Muscle of back (tissue), 13 donors: ENCODE measurements around the gene SLC13A3. TPM values are rescaled to one million over a fixed set of nuclear protein-coding genes. Genes with fewer than 3 reads are reported as not detected.

Source experiments
- DNase-seq, 3 donors: peaks; one replicate each; pipeline versions ENCODE4 v3.0.0 to v3.0.0-alpha.2; 2013
- long read RNA-seq, 9 donors: transcript quantifications; one replicate each; lab custom pipeline, GENCODE V29; 2026
- polyA plus RNA-seq, 10 donors: library from polyadenylated mRNA; unstranded; fragments of 120-200 nt; gene quantifications; one replicate each; pipeline ENCODE4 v1.2.1, GENCODE V29; 2013; ENCODE audit not compliant: insufficient read length in 10 of 10

SLC13A3 gene, protein sequence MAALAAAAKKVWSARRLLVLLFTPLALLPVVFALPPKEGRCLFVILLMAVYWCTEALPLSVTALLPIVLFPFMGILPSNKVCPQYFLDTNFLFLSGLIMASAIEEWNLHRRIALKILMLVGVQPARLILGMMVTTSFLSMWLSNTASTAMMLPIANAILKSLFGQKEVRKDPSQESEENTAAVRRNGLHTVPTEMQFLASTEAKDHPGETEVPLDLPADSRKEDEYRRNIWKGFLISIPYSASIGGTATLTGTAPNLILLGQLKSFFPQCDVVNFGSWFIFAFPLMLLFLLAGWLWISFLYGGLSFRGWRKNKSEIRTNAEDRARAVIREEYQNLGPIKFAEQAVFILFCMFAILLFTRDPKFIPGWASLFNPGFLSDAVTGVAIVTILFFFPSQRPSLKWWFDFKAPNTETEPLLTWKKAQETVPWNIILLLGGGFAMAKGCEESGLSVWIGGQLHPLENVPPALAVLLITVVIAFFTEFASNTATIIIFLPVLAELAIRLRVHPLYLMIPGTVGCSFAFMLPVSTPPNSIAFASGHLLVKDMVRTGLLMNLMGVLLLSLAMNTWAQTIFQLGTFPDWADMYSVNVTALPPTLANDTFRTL
- polyA plus RNA-seq, result 1 to 10 TPM; 2.2 to 4.8 (median 3.3) TPM
- long read RNA-seq, donor 1, result 0 reads
- long read RNA-seq, donor 2, result 0 reads
- long read RNA-seq, donor 3, result 0 reads
- long read RNA-seq, donor 4, full-length matches to known transcripts, result 1 of 1 reads
- long read RNA-seq, donor 4, partial matches to known transcripts, result 0 of 1 reads
- long read RNA-seq, donor 4, other reads (novel, unspliced or antisense), result 0 of 1 reads
- long read RNA-seq, donor 5, result 0 reads
- long read RNA-seq, donor 6, result 0 reads
- long read RNA-seq, donor 7, result 0 reads
- long read RNA-seq, donor 8, result 0 reads
- long read RNA-seq, donor 9, result 0 reads

GRCh38 chr20:46651091-46651962 is at the start of gene SLC13A3:
Gene SLC13A3 (minus strand): TSS chr20:46651459. CDS start chr20:46651421, 38 bp downstream.
- DNase-seq, result peak in 1 of 3 donors; percentile 30

DNA sequence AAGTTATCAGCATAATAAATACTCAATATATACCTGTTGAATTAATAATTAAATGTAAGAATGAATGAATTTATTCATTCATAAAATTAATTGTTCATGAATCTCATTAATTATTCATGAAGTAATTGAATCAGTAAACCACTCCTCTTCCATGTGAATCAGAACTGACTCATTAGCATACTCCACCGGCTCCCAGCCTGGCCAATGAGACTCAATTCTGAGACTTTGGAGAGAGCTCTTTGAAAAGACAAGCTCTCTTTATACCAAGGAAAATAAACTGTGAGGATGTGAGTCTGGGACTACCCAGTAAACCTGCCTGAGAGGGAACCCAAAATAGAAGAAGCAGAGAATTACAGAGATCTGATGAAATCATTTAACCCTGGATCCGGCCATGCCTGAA is 49.8 kb upstream of the SLC13A3 start:
- DNase-seq, result no peak

DNA sequence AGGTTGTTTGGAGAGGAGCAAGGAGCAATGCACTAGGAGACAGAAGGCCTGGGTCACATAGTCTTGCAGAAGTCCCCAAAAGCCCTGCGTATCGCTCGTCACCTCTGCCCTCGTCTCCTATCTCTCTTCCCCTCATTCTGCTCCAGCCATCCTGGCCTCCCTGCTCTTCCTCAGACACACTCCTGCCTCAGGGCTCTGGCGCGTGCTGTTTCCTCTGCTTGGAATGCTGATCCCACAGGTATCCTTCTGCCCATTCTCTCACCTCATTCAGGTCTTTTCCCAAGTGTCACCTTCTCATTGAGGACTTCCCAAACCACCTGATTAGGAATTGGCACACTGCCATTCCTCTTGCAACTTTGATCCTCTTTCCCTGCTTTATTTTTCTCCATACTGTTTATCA is 49.2 kb upstream of the SLC13A3 start:
- no peak for DNase-seq

DNA sequence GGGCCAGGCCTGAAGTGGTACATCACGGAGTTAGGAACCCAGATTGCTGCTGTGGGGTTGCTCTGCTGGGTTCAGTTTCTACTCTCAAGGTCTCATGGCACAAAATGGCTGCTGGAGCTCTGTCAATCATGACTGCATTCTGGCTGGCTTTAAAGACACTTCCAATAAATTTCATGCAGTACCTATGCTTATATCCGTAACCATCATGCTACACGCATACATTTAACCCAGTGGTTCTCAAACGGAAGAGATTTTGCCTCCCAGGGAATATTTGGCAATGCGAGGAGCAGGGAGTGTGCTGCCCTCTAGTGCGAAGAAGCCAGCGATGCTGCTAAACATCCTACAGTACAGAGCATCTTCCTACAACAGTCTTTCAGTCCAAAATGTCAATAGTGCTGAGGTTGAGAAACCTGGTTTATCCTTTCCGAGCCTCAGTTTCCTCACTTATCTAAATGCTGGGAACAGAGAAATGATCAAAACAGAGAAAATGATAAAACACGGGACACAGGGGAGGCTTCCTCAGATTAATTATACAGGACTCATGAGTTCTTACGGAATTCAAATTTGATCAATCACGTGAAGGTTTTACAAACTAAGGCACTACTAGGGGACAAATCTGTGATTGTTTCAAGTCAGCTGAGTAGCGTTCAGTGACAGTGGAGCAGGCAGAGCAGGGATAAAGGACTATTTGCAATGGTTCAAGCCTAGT is 48.5 kb upstream of the SLC13A3 start:
- DNase-seq, result no peak

DNA sequence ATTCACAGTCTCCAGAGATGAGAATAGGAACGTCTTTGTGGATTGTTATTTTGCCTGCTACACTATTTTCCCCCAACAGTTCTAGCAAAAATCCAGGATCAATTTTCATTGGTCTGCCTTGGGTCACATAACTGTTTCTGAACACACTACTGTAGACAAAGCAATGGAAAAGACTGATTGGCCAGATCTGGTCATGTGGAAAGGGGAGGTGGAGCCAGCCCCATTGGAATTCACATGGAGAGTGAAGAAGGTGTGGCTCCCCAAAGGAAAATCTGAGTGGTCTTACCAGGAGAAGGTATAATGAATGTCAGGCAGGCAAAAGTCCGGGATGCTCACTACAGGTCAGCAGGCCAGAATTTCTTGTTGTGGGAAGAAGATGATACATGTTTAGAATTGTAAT is 47.5 kb upstream of the SLC13A3 start:
- no peak for DNase-seq

DNA sequence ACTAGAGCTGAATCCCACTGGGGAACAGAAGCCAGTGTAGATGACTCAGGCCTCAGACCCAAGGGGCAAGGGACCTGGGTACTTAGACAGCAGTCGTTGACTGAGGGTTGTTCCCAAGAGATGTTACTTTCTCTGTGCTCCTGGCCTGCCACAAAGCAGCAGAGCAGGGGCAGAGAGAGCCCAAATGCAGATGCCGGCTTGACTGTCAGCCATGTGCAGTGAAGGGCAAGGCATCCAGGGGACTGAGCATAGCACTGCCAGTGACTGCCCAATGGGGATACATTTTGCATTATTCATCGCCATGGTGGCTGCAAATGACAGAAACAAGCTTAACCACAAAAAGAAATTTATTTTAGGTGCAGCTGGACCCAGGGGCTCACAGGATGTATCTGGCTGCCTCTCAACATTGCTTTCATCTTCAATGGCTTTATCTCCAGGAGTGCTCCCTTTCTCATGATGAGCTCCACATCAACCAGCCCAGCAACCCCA is 45.6 kb upstream of the SLC13A3 start:
- DNase-seq, result no peak

DNA sequence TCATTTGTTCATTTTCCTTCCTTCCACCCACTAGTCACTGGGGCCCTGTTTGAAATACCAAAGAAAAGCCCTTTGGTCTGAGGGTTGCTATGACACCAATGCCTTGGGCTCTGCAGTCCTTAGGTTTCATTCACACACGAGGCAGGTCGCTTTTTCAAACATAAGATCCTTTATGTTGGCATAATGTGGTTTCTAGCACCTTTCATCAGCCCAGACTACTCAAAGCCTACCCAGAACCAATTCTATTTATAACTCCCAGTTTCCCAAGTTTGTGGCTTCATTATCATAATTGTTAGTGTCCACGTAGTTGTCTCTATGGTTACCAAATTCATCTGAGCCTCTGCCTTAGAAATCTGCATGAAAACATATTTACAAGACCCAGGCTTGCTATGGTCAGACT is 44.6 kb upstream of the SLC13A3 start:
- no peak for DNase-seq

DNA sequence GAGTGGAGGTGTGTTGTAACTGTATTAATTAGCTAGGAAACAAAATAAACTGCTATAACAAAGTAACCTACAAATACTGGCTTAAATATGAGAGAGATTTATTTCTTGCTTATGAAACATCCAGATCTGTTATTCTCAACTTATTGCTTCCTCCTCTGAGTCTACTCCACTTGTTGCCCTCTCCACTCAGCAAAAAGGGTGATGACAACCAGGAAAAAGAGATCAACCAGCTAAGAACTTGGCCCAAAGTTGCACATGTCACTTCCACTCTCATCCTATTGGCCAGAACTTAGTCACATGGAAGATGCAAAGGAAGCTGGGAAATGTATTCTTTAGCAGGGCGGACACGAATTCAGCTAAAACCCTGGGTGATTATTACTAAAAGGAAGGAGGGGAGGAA is 43.2 kb upstream of the SLC13A3 start:
- DNase-seq, result peak in 1 of 3 donors; percentile 34

- DNase-seq, result no peak
Measured at GRCh38 chr20:46691196-46691595, 39.9 kb upstream of the SLC13A3 start.

DNA sequence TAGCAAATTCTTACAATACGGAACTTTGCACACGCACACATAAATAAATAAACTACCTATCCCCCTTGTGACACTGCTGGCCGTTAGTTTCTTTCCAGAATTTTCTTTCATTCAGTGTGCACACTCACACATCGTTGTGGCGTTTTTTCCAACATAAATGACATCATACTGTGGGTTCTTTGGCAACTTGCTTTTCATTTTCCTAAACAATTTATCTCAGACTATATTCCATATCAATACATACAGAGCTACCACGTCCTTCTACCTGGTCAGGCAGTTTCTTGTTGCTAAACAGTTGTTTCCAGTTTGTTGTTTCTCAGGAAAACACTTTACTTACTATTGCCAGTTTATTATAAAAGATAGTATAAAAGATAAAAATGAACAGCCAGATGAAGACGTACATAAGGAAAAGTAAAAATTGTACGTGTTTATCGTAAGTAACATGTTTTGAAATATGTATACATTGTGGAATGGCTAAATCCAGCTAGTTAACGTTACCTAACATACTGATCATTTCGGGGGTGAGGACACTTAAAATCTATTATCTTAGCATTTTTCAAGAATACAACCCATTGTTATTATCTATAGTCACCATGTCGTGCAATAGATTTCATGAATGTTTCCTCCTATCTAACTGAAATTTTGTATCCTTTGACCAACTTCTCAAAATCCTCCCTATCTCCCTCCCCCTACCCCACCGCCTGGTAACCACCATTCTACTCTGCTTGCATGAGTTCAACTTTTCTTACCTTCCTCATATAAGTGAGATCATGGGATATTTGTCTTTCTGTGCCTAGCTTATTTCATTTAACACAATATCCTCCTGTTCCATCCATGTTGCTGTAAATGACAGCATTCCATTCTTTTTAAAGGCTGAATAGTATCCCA is 39.2 kb upstream of the SLC13A3 start:
- no peak for DNase-seq

DNA sequence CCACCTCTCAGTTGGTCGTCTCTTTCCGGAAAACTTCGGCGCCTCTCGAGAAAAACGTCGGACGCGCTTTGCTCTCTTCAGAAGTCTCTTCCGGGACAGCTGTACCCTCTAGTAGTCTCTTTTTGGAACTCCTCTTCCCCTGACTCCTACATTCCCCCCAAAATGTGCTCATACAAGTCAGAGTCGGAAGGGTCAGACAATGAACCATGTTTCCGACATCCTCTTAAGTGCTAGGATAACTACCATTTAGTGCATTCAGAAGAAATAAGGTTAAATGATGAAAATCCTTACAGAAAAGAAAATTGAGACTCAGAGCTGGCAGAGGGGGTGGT is 38.5 kb upstream of the SLC13A3 start:
- no peak for DNase-seq

DNA sequence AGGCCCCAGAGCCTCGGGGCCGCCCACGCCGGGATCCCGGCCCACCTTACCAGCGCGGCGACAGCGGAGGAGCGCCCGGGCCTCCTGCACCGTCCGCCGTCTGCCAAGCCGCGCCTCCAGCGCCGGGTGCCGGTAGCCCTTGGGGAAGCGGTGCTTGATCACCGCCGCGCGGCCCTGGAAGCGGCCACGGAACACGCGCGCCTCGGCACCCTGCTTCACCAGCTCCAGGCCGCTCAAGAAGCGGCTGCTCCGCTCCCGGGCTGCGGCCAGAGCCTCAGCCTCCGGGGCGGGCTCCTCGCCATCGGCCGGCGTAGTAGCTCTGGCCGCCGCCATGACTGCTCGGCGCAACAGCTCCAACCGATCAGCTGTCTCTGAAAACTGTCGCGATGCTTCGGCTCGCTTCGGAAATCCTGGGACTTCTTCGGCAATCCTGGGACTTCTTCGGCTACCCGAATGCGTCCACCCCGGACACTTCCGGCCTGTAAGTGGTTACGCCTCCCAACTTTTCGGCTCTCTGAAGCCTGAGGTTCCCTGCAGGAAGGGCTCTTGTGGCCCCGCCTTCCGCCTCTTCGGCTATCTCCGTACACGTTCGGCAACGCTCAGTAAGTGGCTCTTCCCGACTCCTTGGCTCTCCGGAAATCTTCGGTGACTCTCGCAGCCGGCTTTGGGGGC is 38.0 kb upstream of the SLC13A3 start, which contains the start of gene TP53RK:
TP53RK (minus strand) TSS at position 363 of the 672 bp plus-strand sequence; CDS start at position 333, 30 bp downstream.
- DNase-seq, result peak; percentile 99 to 100 (median 100)

- no peak for DNase-seq
Measured at GRCh38 chr20:46688151-46689081, 37.2 kb upstream of the SLC13A3 start.

DNA sequence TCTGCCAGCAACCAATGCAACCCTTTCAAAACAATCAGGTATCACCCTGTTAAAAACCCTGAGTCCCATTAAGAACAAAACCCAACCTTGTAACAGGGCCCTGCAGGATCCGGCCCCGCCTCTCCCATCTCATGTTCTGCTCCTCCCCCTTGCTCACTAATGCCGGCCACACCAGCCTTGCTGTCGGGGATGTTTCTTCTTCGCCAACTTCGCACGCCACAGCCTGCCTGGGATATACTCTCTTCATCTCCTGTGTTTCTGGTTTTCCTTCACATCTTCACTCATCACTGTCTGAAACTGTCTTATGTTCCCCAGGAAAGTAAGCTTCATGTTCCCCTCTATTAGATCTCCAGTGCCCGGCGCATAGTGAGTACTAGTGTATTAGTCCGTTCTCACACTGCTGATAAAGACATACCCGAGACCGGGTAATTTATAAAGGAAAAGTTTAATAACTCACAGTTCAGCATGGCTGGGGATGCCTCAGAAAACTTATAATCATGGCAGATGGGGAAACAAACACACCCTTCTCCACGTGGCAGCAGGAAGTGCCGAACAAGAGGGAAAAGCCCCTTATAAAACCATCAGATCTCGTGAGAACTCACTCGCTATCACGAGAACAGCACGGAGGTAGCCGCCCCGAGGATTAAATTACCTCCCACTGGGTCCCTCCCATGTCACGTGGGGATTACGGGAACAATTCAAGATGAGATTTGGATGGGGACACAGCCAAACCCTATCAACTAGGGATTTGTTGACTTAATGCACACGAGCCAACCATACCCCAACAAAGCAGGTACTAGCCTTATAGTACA is 32.9 kb upstream of the SLC13A3 start:
- DNase-seq, result peak; percentile 61 to 85 (median 62)

GRCh38 chr20:46683668-46683938 is 32.3 kb upstream of the SLC13A3 start:
- DNase-seq, result no peak

DNA sequence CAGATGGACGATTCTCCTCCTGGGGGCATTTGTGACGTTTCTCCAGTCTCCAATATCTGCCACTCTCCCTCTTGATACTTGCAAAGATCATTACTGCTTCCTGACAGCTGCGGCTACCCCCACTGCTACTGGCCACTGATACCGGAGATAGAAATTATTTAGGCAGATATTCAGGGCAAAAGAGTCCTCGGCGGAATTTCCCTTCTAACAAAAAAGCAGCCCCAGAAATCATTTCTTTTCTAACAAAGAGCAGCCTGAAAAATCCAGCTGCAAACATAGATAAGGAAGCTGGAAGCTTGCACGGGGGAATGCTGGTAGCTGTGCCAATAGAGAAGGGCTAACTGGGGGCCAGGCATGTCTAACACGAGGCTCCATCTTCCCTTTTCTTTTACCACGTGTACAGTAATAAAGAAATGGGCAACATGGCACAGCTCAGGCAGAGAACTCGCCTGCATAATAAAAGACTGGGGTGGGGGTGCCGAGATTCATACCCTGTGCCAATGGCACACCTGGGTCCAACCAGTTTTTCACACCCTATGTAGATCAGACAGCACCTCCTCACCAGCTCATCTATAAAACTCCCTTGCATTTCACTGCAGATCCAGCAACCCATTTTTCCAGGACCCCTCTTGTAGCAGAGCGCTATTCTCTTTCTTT is 31.9 kb upstream of the SLC13A3 start:
- DNase-seq, result no peak
